ENCODE data around the gene PLEKHA7. TPM values are rescaled to one million over a fixed set of nuclear protein-coding genes. Genes with fewer than 3 reads are reported as not detected.

PLEKHA7 gene
- total RNA-seq, 2 experiments from 2014 or later, result 0.13 TPM; not detected in 1

- ChIA-PET POLR2A (interaction anchor here (0.6 kb wide), 2 partner anchors 157 to 427 kb away, joined by 3 to 4 read pairs; no protein-coding TSS in a partner anchor), CTCF (ENCODE audit: unreplicated experiment) (interaction anchor here (0.6 kb wide), 1 partner anchor 13 kb away, joined by 7 read pairs; no protein-coding TSS in a partner anchor)
- H4K20me1 ChIP-seq (ENCODE audit: insufficient read depth, low read length), result no peaks in the 10 kb centered on the region
- DNase-seq (ENCODE audit: low spot score), result no peak
- BruUV-seq (replicated peaks), result no TSS peak
- no peak overlapping the region for H3K4me2 ChIP-seq (ENCODE audit: low read length)
- no peaks in the 10 kb centered on the region for H3K9me2 ChIP-seq (ENCODE audit: insufficient read depth, low read length)
- intact Hi-C loops (cut with micrococcal nuclease; ENCODE audit: unreplicated experiment), result no loop called here
- no peak for TF ChIP-seq CTCF (conservative IDR thresholded peaks at IDR 0.05; ENCODE audit: low read length)
- TF ChIP-seq EZH2phosphoT487 (IDR thresholded peaks at IDR 0.05; ENCODE audit: borderline replicate concordance, low read depth, low read length), result no peak
- no peaks in the 10 kb centered on the region for H3K4me1 ChIP-seq (ENCODE audit: insufficient read depth, low read length, poor library complexity, severe bottlenecking)
- no peak overlapping the region for H3K4me3 ChIP-seq (ENCODE audit: low read depth, low read length, poor library complexity, severe bottlenecking)
- H3K36me3 ChIP-seq (ENCODE audit: insufficient read depth, low read length), result no peaks in the 10 kb centered on the region
- H3K79me2 ChIP-seq (ENCODE audit: insufficient read depth, low read depth, low read length), result no peaks in the 10 kb centered on the region
- H3K9me3 ChIP-seq (ENCODE audit: low read length), result no peaks in the 10 kb centered on the region
- H2AFZ ChIP-seq (ENCODE audit: low read length), result no peak overlapping the region
- H3K27ac ChIP-seq (ENCODE audit: low read depth, low read length, poor library complexity, severe bottlenecking), result no peak overlapping the region
Observed at GRCh38 chr11:17008099-17008498, 6.1 kb downstream of the PLEKHA7 start.

- no peaks in the 10 kb centered on the region for H3K79me2 ChIP-seq (ENCODE audit: insufficient read depth, low read depth, low read length)
- no peak overlapping the region for H3K4me3 ChIP-seq (ENCODE audit: low read depth, low read length, poor library complexity, severe bottlenecking)
- intact Hi-C loops (cut with micrococcal nuclease; ENCODE audit: unreplicated experiment), result no loop called here
- no TSS peak for BruUV-seq (replicated peaks)
- H3K9me2 ChIP-seq (ENCODE audit: insufficient read depth, low read length), result no peaks in the 10 kb centered on the region
- no peaks in the 10 kb centered on the region for H3K9me3 ChIP-seq (ENCODE audit: low read length)
- no peak overlapping the region for H3K27ac ChIP-seq (ENCODE audit: low read depth, low read length, poor library complexity, severe bottlenecking)
- H3K36me3 ChIP-seq (ENCODE audit: insufficient read depth, low read length), result no peaks in the 10 kb centered on the region
- no peak overlapping the region for H2AFZ ChIP-seq (ENCODE audit: low read length)
- H3K4me2 ChIP-seq (ENCODE audit: low read length), result no peak overlapping the region
- TF ChIP-seq EZH2phosphoT487 (IDR thresholded peaks at IDR 0.05; ENCODE audit: borderline replicate concordance, low read depth, low read length) (no peak), CTCF (conservative IDR thresholded peaks at IDR 0.05; ENCODE audit: low read length) (no peak)
- no peaks in the 10 kb centered on the region for H4K20me1 ChIP-seq (ENCODE audit: insufficient read depth, low read length)
- H3K4me1 ChIP-seq (ENCODE audit: insufficient read depth, low read length, poor library complexity, severe bottlenecking), result no peaks in the 10 kb centered on the region
- POLR2A ChIA-PET, result no interaction called here
- no peak for DNase-seq (ENCODE audit: low spot score)
- CTCF ChIA-PET (ENCODE audit: unreplicated experiment), result no interaction called here
Observed at GRCh38 chr11:17005646-17006045, 8.6 kb downstream of the PLEKHA7 start.

GRCh38 chr11:17004486-17005148, 9.6 kb downstream of the PLEKHA7 start:
- Histone ChIP-seq H3K27ac (ENCODE audit: low read depth, low read length, poor library complexity, severe bottlenecking) (no peak overlapping the region), H2AFZ (ENCODE audit: low read length) (no peak overlapping the region), H3K4me1 (ENCODE audit: insufficient read depth, low read length, poor library complexity, severe bottlenecking) (no peaks in the 10 kb centered on the region), H4K20me1 (ENCODE audit: insufficient read depth, low read length) (no peaks in the 10 kb centered on the region), H3K9me3 (ENCODE audit: low read length) (no peaks in the 10 kb centered on the region), H3K79me2 (ENCODE audit: insufficient read depth, low read depth, low read length) (no peaks in the 10 kb centered on the region), H3K9me2 (ENCODE audit: insufficient read depth, low read length) (no peaks in the 10 kb centered on the region), H3K4me2 (ENCODE audit: low read length) (no peak overlapping the region), H3K36me3 (ENCODE audit: insufficient read depth, low read length) (no peaks in the 10 kb centered on the region), H3K4me3 (ENCODE audit: low read depth, low read length, poor library complexity, severe bottlenecking) (no peak overlapping the region)
- DNase-seq (ENCODE audit: low spot score), result no peak
- intact Hi-C loops (cut with micrococcal nuclease; ENCODE audit: unreplicated experiment), result no loop called here
- ChIA-PET CTCF (ENCODE audit: unreplicated experiment) (no interaction called here), POLR2A (no interaction called here)
- BruUV-seq (replicated peaks), result no TSS peak
- TF ChIP-seq CTCF (conservative IDR thresholded peaks at IDR 0.05; ENCODE audit: low read length) (no peak), EZH2phosphoT487 (IDR thresholded peaks at IDR 0.05; ENCODE audit: borderline replicate concordance, low read depth, low read length) (no peak)
